Testis (tissue), 2 donors: Measurements from ENCODE around the gene IQUB.

Experiments
- CTCF ChIP-seq, 3 experiments: fragments of 450-650 bp in 2 of 3; fragments of 200-600 bp in 1 of 3; sonication (generic) in 1 of 3; IDR thresholded peaks; one replicate each; pipeline ENCODE4 v1.5.1; 2016 to 2019; ENCODE audit warnings: antibody characterized with exemption in 3 of 3, mild to moderate bottlenecking in 2 of 3, moderate library complexity in 1 of 3
- POLR2A ChIP-seq: fragments of 450-650 bp; IDR thresholded peaks from one replicate; pipeline ENCODE4 v1.6.1; 2017; ENCODE audit warnings: antibody characterized with exemption, mild to moderate bottlenecking, moderate library complexity

- no peak for TF ChIP-seq CTCF (IDR thresholded peaks at IDR 0.05)
- no peak for TF ChIP-seq POLR2A
These were observed 33.4 kb downstream of the IQUB start for GRCh38 chr7:123500878-123501489.
